CD14-positive monocyte (primary cell): ENCODE measurements around the gene TAF11L13. TPM values are rescaled to one million over a fixed set of nuclear protein-coding genes. Genes with fewer than 3 reads are reported as not detected.

Source experiments
- DNase-seq, 3 donors: peaks; one replicate each; pipeline ENCODE4 v3.0.0-alpha.2; 2011 to 2022
- H2AFZ ChIP-seq: 2 replicates; pipeline ENCODE4 v1.6.0; 2012; ENCODE audit warnings: mild to moderate bottlenecking, low read depth, low read length, inconsistent platforms; ENCODE audit not compliant: insufficient read depth, poor library complexity, severe bottlenecking
- H3K27ac ChIP-seq, 2 donors: 1 replicate in 1 of 2; 2 replicates in 1 of 2; pipeline ENCODE4 v1.5.1; 2012 to 2013; ENCODE audit warnings: low read length in 2 of 2, control low read depth in 1 of 2, inconsistent platforms in 1 of 2, low read depth in 1 of 2, mild to moderate bottlenecking in 1 of 2
- H3K27me3 ChIP-seq, 2 donors: one replicate each; pipeline versions ENCODE4 v1.6.0 to v1.6.1; 2011 to 2013; ENCODE audit warnings: low read length in 2 of 2; ENCODE audit not compliant: control insufficient read depth in 2 of 2, insufficient read depth in 2 of 2
- H3K36me3 ChIP-seq, 2 donors: replicated peaks in 1 of 2; 1 replicate in 1 of 2; 2 replicates in 1 of 2; pipeline versions ENCODE4 v1.5.1 to v1.6.1; 2012 to 2013; ENCODE audit warnings: low read length in 2 of 2, control low read depth in 1 of 2, inconsistent platforms in 1 of 2, mild to moderate bottlenecking in 1 of 2; ENCODE audit not compliant: insufficient read depth in 2 of 2, control insufficient read depth in 1 of 2
- H3K4me1 ChIP-seq, 2 donors: 1 replicate in 1 of 2; 2 replicates in 1 of 2; pipeline versions ENCODE4 v1.5.1 to v1.6.1; 2012 to 2013; ENCODE audit warnings: low read length in 2 of 2, control low read depth in 1 of 2, inconsistent platforms in 1 of 2, mild to moderate bottlenecking in 1 of 2, moderate library complexity in 1 of 2; ENCODE audit not compliant: insufficient read depth in 2 of 2, control insufficient read depth in 1 of 2
- H3K4me2 ChIP-seq: replicated peaks from 2 replicates; pipeline ENCODE3; 2012; ENCODE audit warnings: low read length, moderate library complexity, mild to moderate bottlenecking; ENCODE audit not compliant: poor library complexity, severe bottlenecking; ENCODE audit errors: extremely low read depth
- H3K4me3 ChIP-seq, 3 experiments: fragments of 200-600 bp in 1 of 3; sonication (generic) in 1 of 3; replicated peaks in 1 of 3; 1 replicate in 2 of 3; 2 replicates in 1 of 3; pipeline ENCODE4 v1.5.1; 2011 to 2013; ENCODE audit warnings: low read length in 3 of 3, mild to moderate bottlenecking in 3 of 3, control low read depth in 2 of 3, low read depth in 2 of 3, inconsistent platforms in 1 of 3, moderate library complexity in 1 of 3
- H3K79me2 ChIP-seq: 2 replicates; pipeline ENCODE4 v1.6.0; 2012; ENCODE audit warnings: mild to moderate bottlenecking, control low read depth, inconsistent platforms, low read length, moderate library complexity; ENCODE audit not compliant: insufficient read depth
- H3K9ac ChIP-seq: 2 replicates; pipeline ENCODE4 v1.6.0; 2017; ENCODE audit warnings: low read length, mild to moderate bottlenecking; ENCODE audit not compliant: insufficient read depth, poor library complexity, severe bottlenecking
- H3K9me3 ChIP-seq, 2 donors: replicated peaks in 1 of 2; 1 replicate in 1 of 2; 2 replicates in 1 of 2; pipeline versions ENCODE4 v1.5.1 to v1.6.1; 2012 to 2013; ENCODE audit warnings: low read length in 2 of 2, control low read depth in 1 of 2; ENCODE audit not compliant: control insufficient read depth in 1 of 2, insufficient read depth in 1 of 2
- H4K20me1 ChIP-seq: 2 replicates; pipeline ENCODE4 v1.6.0; 2012; ENCODE audit warnings: mild to moderate bottlenecking, low read length, control low read depth, moderate library complexity; ENCODE audit not compliant: insufficient read depth
- H3K27ac Mint-ChIP-seq, 7 donors: one replicate each; pipeline ENCODE4 v1.8.0; 2020; ENCODE audit warnings: mild to moderate bottlenecking in 7 of 7, mixed read lengths in 7 of 7, moderate library complexity in 6 of 7, inconsistent platforms in 2 of 7
- H3K27me3 Mint-ChIP-seq, 3 donors: one replicate each; pipeline ENCODE4 v1.8.0; 2021 to 2022; ENCODE audit warnings: low read depth in 3 of 3, mild to moderate bottlenecking in 3 of 3, mixed read lengths in 3 of 3, moderate library complexity in 3 of 3, inconsistent platforms in 1 of 3
- H3K36me3 Mint-ChIP-seq, 2 donors: one replicate each; pipeline ENCODE4 v1.8.0; 2020; ENCODE audit warnings: mixed read lengths in 2 of 2, inconsistent platforms in 1 of 2, mild to moderate bottlenecking in 1 of 2
- H3K4me1 Mint-ChIP-seq: one replicate; pipeline ENCODE4 v1.8.0; 2020; ENCODE audit warnings: mild to moderate bottlenecking, mixed read lengths
- H3K4me3 Mint-ChIP-seq, 2 donors: one replicate each; pipeline ENCODE4 v1.8.0; 2020; ENCODE audit warnings: mild to moderate bottlenecking in 2 of 2, mixed read lengths in 2 of 2, moderate library complexity in 1 of 2
- H3K9me3 Mint-ChIP-seq, 7 donors: one replicate each; pipeline ENCODE4 v1.8.0; 2020 to 2022; ENCODE audit warnings: mixed read lengths in 7 of 7, mild to moderate bottlenecking in 6 of 7, moderate library complexity in 6 of 7, inconsistent platforms in 2 of 7
- CTCF ChIP-seq: fragments of 200-600 bp; IDR thresholded peaks from one replicate; pipeline ENCODE4 v1.8.0; 2022; ENCODE audit warnings: antibody characterized with exemption, mild to moderate bottlenecking
- WGBS: methylation state at CpG from one replicate; pipeline ENCODE4 v1.1.5; 2013; ENCODE audit warnings: missing lambda C conversion rate; ENCODE audit not compliant: insufficient coverage; 5-methylcytosine and 5-hydroxymethylcytosine counted together
- intact Hi-C, 2 donors: fragments of 100-400 bp; cut with micrococcal nuclease; formaldehyde crosslinking; loops; one replicate each; pipeline versions ENCODE4 v1.15.0 to v1.15.1; 2023
- polyA plus RNA-seq, 3 donors: library from polyadenylated mRNA; depleted of rRNA in 1 of 3; unstranded in 2 of 3; stranded (reverse) in 1 of 3; fragments of 300-500 nt in 2 of 3; fragments of >200 nt in 1 of 3; fragmentation: Illumina TruSeq in 2 of 3; gene quantifications; 1 replicate in 2 of 3; 2 replicates in 1 of 3; pipeline ENCODE4 v1.2.3, GENCODE V29; 2012 to 2021

TAF11L13 gene
- polyA plus RNA-seq, 3 donors: not detected

GRCh38 chr5:17619354-17619753, 12.5 kb upstream of the TAF11L13 start:
- Mint-ChIP-seq H3K4me1 (no peaks in the 10 kb centered on the region), H3K9me3 (peaks cover 7 to 21% (median 13%) of the 10 kb centered on the region in 7 donors), H3K4me3 (no peak overlapping the region)

GRCh38 chr5:17620627-17621026, 11.3 kb upstream of the TAF11L13 start:
- no peak overlapping the region for H2AFZ ChIP-seq
- H4K20me1 ChIP-seq: no peaks in the 10 kb centered on the region
- DNase-seq: no peak
- H3K9me3 ChIP-seq: peaks cover 7 to 13% of the 10 kb centered on the region in 2 donors
- intact Hi-C loops: no loop called here
- H3K27ac Mint-ChIP-seq: no peak overlapping the region
- H3K36me3 Mint-ChIP-seq: no peaks in the 10 kb centered on the region
- no peak overlapping the region for H3K4me3 Mint-ChIP-seq
- no peak overlapping the region for H3K9ac ChIP-seq
- H3K4me1 ChIP-seq: no peaks in the 10 kb centered on the region
- no peak overlapping the region for H3K4me2 ChIP-seq
- H3K36me3 ChIP-seq: no peaks in the 10 kb centered on the region
- H3K79me2 ChIP-seq: no peaks in the 10 kb centered on the region
- no peak for TF ChIP-seq CTCF
- H3K27ac ChIP-seq: no peak overlapping the region
- 94% methylated on average over 17 of the region's 17 CpGs for WGBS
- peaks cover 4 to 22% (median 8%) of the 10 kb centered on the region in 7 donors for H3K9me3 Mint-ChIP-seq
- peaks cover 0 to 3% (median 0%) of the 10 kb centered on the region in 3 donors for H3K27me3 Mint-ChIP-seq
- no peaks in the 10 kb centered on the region for H3K27me3 ChIP-seq
- no peak overlapping the region for H3K4me3 ChIP-seq
- H3K4me1 Mint-ChIP-seq: no peaks in the 10 kb centered on the region

More at GRCh38 chr5:17619354-17619753, 12.5 kb upstream of the TAF11L13 start:
- no peaks in the 10 kb centered on the region for H3K36me3 ChIP-seq
- Mint-ChIP-seq H3K27me3 (peaks cover 0 to 3% (median 0%) of the 10 kb centered on the region in 3 donors), H3K27ac (no peak overlapping the region), H3K36me3 (no peaks in the 10 kb centered on the region)
- no peak overlapping the region for H3K4me3 ChIP-seq
- no peaks in the 10 kb centered on the region for H3K4me1 ChIP-seq
- no peaks in the 10 kb centered on the region for H4K20me1 ChIP-seq
- 95% methylated on average over 2 of the region's 3 CpGs for WGBS
- no peak overlapping the region for H2AFZ ChIP-seq
- no peak overlapping the region for H3K9ac ChIP-seq
- H3K79me2 ChIP-seq: no peaks in the 10 kb centered on the region
- H3K27me3 ChIP-seq: no peaks in the 10 kb centered on the region
- intact Hi-C loops: no loop called here
- no peak for DNase-seq
- H3K4me2 ChIP-seq: no peak overlapping the region
- no peak overlapping the region for H3K27ac ChIP-seq
- H3K9me3 ChIP-seq: peaks cover 7 to 23% of the 10 kb centered on the region in 2 donors
- TF ChIP-seq CTCF: no peak
